Fibroblast of lung (primary cell): ENCODE measurements around the gene CPT1A.

Source experiments
- EZH2 ChIP-seq: IDR thresholded peaks from 2 replicates; pipeline ENCODE4 v1.5.1; 2012; ENCODE audit warnings: low read length, control low read depth, mild to moderate bottlenecking; ENCODE audit errors: missing control alignments
- TF ChIP-seq, protein P1 (sequence below), 2 donors: IDR thresholded peaks in 1 of 2; conservative IDR thresholded peaks in 1 of 2; 1 replicate in 1 of 2; 2 replicates in 1 of 2; pipeline ENCODE4 v1.5.1; 2011 to 2012; ENCODE audit warnings: low read length in 2 of 2, control low read depth in 1 of 2, inconsistent platforms in 1 of 2, low read depth in 1 of 2, mild to moderate bottlenecking in 1 of 2

DNA sequence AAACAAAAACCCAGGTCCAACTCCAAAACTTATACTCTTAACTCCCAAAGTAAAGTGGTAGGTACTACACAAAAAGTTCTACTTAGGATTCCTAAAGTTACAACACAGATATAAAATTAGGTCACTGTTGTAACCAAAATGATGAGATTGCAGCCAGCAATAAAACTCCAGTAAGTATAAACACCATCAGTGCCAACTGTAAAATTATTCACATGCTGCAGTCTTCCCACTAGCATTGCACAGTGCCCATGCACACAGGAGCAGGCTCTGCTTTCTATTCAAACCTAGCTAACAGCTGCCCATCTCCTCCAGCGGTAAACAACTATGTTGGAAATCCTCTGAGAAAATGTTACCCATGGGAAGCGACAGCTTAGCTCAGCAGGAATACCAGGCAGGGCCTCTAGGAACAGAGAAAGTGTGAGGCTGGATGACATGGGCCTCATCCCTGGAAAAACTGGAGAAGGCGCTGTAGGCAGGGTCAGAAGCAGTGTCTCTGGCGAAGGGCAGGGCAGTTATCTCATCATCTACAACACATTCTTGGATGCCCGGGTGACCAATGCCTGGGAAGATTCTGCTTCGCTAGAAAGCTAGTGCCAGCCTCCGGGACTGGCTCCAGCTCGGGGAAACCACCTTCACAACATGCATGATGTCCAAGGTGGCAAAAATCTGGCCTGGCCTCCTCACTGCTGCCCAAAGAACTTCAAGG is 9.1 kb downstream of the CPT1A start:
- TF ChIP-seq, protein P1, sequence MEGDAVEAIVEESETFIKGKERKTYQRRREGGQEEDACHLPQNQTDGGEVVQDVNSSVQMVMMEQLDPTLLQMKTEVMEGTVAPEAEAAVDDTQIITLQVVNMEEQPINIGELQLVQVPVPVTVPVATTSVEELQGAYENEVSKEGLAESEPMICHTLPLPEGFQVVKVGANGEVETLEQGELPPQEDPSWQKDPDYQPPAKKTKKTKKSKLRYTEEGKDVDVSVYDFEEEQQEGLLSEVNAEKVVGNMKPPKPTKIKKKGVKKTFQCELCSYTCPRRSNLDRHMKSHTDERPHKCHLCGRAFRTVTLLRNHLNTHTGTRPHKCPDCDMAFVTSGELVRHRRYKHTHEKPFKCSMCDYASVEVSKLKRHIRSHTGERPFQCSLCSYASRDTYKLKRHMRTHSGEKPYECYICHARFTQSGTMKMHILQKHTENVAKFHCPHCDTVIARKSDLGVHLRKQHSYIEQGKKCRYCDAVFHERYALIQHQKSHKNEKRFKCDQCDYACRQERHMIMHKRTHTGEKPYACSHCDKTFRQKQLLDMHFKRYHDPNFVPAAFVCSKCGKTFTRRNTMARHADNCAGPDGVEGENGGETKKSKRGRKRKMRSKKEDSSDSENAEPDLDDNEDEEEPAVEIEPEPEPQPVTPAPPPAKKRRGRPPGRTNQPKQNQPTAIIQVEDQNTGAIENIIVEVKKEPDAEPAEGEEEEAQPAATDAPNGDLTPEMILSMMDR (conservative IDR thresholded peaks at IDR 0.05 in 1 of 2, IDR thresholded peaks at IDR 0.05 in 1 of 2; ENCODE audit: low read depth in 1 of 2, low read length in 2 of 2): no peak
- no peak for TF ChIP-seq EZH2
